Activated naive CD4-positive, alpha-beta T cell treated with anti-CD3 and anti-CD28 coated beads for 36 hours (primary cell): ENCODE results near the gene ARHGAP24. TPM values are rescaled to one million over a fixed set of nuclear protein-coding genes. Genes with fewer than 3 reads are reported as not detected.

Source experiments
- CTCF ChIA-PET: fragments of 350-600 bp; sonication (Branson Sonifier 250); formaldehyde crosslinking; loops from one replicate; lab custom pipeline; 2021; ENCODE audit warnings: antibody characterized with exemption; lab: Charles Lee
- DNase-seq: peaks from one replicate; pipeline ENCODE4 v3.0.0-alpha.2; 2020
- H3K27ac Mint-ChIP-seq: one replicate; pipeline ENCODE4 v1.8.0; 2021; ENCODE audit warnings: mild to moderate bottlenecking, mixed read lengths
- H3K27me3 Mint-ChIP-seq: one replicate; pipeline ENCODE4 v1.8.0; 2021; ENCODE audit warnings: low read depth, mixed read lengths
- H3K36me3 Mint-ChIP-seq: one replicate; pipeline ENCODE4 v1.8.0; 2021; ENCODE audit warnings: low read depth, mixed read lengths
- H3K4me1 Mint-ChIP-seq: one replicate; pipeline ENCODE4 v1.8.0; 2021; ENCODE audit warnings: low read depth, mixed read lengths
- H3K4me3 Mint-ChIP-seq: one replicate; pipeline ENCODE4 v1.8.0; 2021; ENCODE audit warnings: mild to moderate bottlenecking, moderate library complexity, mixed read lengths
- H3K9me3 Mint-ChIP-seq: one replicate; pipeline ENCODE4 v1.8.0; 2021; ENCODE audit warnings: mixed read lengths
- intact Hi-C: fragments of 100-400 bp; cut with micrococcal nuclease; formaldehyde crosslinking; loops from one replicate; pipeline ENCODE4 v1.15.1; 2023
- total RNA-seq, 2 experiments: library from RNA; stranded (reverse); gene quantifications; one replicate each; pipeline ENCODE4 v1.2.3, GENCODE V29; 2021

ARHGAP24 gene
- total RNA-seq, 2 experiments from 2014 or later = not detected

DNA sequence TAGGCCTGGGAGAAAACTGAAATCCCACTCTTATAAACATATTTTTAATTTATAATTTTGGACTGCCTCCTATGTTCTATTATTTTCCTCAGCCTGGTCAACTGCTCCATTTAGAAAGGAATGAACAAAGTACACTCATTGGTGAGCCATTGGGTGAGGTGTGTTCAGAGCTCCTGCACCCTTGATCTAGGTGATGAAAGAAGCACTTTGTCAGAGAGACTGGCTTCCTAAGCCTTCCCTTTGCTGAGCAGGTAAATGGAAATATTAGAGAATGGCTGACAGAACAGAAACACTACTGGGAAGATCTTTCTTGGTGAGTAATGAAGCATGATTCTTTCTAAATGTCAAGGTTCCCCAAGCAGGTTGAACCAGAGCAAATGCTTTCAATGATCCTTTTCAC is 19.0 kb upstream of the ARHGAP24 start:
- no peaks in the 10 kb centered on the region for H3K27me3 Mint-ChIP-seq
- H3K36me3 Mint-ChIP-seq = no peaks in the 10 kb centered on the region
- CTCF ChIA-PET = no interaction called here
- no peaks in the 10 kb centered on the region for H3K4me1 Mint-ChIP-seq
- no peak overlapping the region for H3K4me3 Mint-ChIP-seq
- no peak overlapping the region for H3K27ac Mint-ChIP-seq
- H3K9me3 Mint-ChIP-seq = no peaks in the 10 kb centered on the region
- DNase-seq = no peak
- intact Hi-C loops = no loop called here

DNA sequence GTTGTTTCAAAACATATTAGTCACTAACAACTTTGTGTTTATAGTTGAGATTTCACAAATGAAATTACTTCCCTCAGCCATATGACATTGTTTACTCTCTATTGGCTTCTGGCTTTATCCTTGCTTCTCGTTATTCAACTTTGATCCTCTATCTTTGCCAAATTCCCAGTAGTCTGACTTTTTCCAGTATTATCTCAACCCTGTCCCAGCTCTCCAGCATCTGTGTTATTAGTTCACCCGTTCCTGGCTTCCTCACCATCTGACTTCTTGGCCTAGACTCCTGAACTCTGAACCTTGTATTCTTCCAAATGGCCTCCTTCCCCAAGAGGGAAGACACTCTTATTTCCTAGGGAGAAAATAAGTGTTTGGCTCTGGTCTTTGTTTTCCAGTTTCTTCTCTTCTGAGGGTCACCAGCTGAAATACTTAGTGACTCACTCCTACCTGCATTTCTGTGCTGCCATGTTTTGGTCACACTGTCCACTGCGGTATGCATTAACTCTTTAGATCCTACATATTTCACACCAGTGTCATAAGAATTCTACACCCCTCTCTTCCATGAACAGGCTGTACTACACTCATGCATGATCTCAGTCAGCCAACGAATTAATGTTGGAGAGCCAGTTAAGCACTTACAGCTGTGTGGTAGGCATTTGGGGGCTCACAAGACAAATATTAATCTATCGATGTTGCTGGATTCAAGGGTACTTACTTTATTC is 17.0 kb upstream of the ARHGAP24 start:
- Mint-ChIP-seq H3K36me3 (no peaks in the 10 kb centered on the region), H3K27me3 (no peaks in the 10 kb centered on the region), H3K4me3 (no peak overlapping the region), H3K9me3 (no peaks in the 10 kb centered on the region), H3K27ac (no peak overlapping the region), H3K4me1 (no peaks in the 10 kb centered on the region)
- intact Hi-C loops = no loop called here
- DNase-seq = no peak
- CTCF ChIA-PET = no interaction called here

DNA sequence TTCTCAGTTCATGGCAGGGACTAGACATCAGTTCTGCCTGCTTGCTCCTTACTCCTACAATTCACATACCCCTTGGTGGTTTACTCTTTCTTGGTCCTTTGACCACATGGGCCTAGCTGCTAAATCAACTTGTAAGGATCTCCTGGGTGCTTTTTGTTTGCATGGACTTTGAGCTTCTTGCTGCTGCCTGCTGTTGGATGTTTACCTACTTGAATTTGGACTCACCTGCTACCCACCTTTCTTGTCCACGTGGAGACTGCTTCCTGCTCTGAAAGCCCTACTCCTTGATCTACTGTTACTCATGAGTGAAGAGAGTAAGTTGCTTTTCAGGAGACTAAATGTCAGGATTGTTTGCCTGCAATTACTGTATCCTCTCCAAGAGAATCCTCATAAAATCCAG is 15.2 kb upstream of the ARHGAP24 start:
- Mint-ChIP-seq H3K27ac (no peak overlapping the region), H3K9me3 (no peaks in the 10 kb centered on the region), H3K36me3 (no peaks in the 10 kb centered on the region), H3K27me3 (no peaks in the 10 kb centered on the region), H3K4me1 (no peaks in the 10 kb centered on the region), H3K4me3 (no peak overlapping the region)
- intact Hi-C loops = no loop called here
- no peak for DNase-seq
- CTCF ChIA-PET = no interaction called here

DNA sequence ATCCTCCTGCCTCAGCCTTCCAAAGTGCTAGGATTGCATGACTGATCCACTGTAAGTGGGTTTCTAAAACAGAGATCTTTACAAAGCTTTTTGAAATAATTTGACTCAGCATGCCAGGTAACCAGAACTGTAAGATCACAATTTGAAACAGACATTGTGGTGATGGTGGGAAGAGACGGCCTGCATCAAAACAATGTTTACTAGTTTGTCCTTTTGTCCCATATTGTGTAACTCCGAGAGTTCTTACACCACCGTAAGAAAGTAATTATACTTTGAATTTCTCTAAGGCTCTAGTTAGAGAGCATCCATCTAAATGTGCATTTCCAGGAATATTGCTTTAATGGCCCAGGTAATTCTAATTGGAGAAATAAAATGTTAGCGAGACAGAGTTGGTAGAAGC is 594 bp upstream of the ARHGAP24 start:
- Mint-ChIP-seq H3K36me3 (no peaks in the 10 kb centered on the region), H3K4me1 (no peaks in the 10 kb centered on the region), H3K4me3 (no peak overlapping the region), H3K27ac (no peak overlapping the region), H3K9me3 (no peaks in the 10 kb centered on the region), H3K27me3 (peaks cover 22% of the 10 kb centered on the region)
- CTCF ChIA-PET = no interaction called here
- intact Hi-C loops = no loop called here
- no peak for DNase-seq

DNA sequence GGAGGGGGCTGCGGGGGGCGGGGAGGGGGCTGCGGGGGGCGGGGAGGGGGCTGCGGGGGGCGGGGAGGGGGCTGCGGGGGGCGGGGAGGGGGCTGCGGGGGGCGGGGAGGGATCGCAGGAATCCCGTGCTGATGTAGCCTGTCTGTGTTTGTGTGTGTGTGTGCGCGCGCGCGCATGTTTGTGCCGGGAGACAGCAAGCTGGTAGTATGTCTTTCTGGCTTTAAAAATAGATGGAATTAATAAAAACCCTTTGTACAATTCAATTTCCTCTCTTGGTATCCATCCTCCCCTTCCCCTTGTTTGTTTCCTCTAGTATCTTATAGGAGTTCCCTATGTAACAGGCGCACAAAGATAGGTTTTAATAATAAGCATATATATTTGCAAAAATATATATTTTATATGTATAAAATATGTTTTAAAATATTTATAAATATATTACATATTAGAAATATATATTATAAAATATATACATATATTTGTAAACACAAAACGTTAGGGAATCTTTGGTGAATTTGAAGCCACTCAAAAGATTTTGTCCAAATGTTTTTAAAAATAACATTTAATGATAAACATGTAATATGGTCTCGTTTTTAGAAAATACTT is 782 bp downstream of the ARHGAP24 start:
- H3K36me3 Mint-ChIP-seq = no peaks in the 10 kb centered on the region
- intact Hi-C loops = no loop called here
- H3K4me1 Mint-ChIP-seq = no peaks in the 10 kb centered on the region
- no peak overlapping the region for H3K4me3 Mint-ChIP-seq
- H3K27ac Mint-ChIP-seq = no peak overlapping the region
- peaks cover 22% of the 10 kb centered on the region for H3K27me3 Mint-ChIP-seq
- CTCF ChIA-PET = no interaction called here
- DNase-seq = no peak
- no peaks in the 10 kb centered on the region for H3K9me3 Mint-ChIP-seq

DNA sequence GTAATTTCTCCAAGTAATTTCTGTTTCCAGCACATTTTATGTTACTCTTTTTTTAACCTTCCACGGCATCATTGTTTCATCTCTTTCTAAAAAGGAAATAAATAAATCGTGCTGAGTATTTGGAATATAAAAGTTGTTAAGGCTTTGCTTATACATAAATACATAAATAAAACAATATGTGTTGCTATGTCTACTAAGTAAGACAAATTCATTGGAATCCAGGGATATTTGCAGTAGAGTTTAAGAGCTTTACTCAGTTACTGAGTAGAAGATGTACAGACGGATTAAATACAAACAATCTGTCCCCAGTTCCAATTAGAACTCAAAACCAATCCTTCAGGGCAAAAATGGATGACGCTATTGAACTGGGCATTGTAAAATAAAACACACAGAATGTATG is 1.4 kb downstream of the ARHGAP24 start:
- Mint-ChIP-seq H3K27me3 (peaks cover 22% of the 10 kb centered on the region), H3K9me3 (no peaks in the 10 kb centered on the region), H3K27ac (no peak overlapping the region), H3K4me1 (no peaks in the 10 kb centered on the region), H3K36me3 (no peaks in the 10 kb centered on the region), H3K4me3 (no peak overlapping the region)
- intact Hi-C loops = no loop called here
- no peak for DNase-seq
- CTCF ChIA-PET = no interaction called here

DNA sequence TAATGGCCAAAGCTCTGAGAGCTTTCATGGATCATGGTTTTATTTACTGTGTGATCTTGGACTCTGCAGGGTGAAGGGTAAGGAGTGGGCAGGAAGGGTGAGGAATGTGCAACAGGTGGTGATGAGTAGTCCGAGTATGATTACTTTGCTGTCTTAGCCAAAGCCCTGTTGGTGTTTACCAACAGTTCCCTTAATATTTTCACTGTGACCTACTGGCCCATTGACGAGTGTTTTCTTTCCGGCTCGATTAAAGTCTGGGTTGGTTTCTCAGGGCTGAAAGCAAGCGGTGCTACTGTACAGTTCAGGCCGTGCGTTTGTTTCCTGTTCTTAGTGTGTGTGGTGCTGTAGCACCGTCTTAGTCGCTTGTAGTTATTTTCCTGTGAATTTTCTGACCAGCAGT is 2.6 kb downstream of the ARHGAP24 start:
- peaks cover 24% of the 10 kb centered on the region for H3K27me3 Mint-ChIP-seq
- no peak for DNase-seq
- CTCF ChIA-PET = no interaction called here
- no peaks in the 10 kb centered on the region for H3K4me1 Mint-ChIP-seq
- intact Hi-C loops = no loop called here
- no peaks in the 10 kb centered on the region for H3K9me3 Mint-ChIP-seq
- H3K36me3 Mint-ChIP-seq = no peaks in the 10 kb centered on the region
- no peak overlapping the region for H3K27ac Mint-ChIP-seq
- H3K4me3 Mint-ChIP-seq = no peak overlapping the region

DNA sequence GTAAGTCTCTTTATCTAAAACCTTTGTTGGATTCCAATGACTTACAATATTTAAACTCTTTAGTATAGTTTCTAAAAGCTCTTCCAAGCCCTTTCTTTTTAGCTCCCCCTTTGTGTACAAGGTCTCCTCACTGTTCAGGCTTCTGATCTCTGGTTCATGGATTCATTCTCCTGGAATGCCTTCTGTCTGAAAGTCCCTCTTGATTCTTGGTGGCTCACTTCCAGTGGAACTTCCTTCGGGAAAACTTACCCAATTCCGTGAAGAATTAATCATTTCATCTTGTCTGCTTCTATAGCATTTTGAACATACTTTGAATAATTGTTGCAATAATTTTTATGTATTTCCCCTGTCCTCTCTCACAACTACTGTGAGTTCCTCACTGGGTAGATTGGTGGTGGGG is 3.6 kb downstream of the ARHGAP24 start:
- Mint-ChIP-seq H3K4me3 (no peak overlapping the region), H3K27me3 (peaks cover 24% of the 10 kb centered on the region)
- intact Hi-C loops = no loop called here

DNA sequence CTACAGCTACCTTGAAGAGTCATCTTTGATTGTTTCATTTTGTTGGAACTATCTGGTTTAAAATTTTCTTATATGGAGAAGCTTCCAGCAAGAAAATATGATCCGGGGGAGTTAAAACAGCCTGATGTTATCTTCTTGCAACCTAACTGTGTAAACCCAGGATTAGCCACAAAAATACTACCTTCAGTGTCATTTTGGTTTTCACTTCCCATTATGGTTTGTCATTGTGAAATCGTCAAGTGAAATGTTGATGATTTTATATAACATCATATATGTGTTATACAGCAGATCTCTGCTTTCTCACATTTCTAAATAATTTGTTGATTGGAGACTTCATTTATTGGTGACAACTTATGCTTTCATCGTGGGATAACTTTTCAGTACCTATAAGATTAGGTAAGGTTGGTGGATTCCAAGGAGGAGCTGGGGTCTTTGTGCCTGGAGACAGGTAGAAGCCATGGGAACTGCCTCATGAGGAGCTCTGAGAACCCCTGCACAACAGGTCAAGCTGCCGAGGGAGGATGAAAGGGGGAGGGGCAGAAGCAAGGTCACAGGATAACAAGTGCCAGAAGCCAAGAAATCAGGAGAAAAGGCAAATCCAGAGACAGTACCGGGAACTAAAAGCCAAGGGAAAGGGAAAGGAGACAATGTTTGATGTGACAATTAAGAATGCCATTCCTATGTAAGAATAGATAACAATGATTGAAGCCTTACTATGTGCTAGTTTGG is 7.2 kb downstream of the ARHGAP24 start:
- Mint-ChIP-seq H3K4me3 (no peak overlapping the region), H3K27ac (no peak overlapping the region), H3K4me1 (no peaks in the 10 kb centered on the region), H3K36me3 (no peaks in the 10 kb centered on the region), H3K27me3 (peaks cover 8% of the 10 kb centered on the region), H3K9me3 (no peaks in the 10 kb centered on the region)
- intact Hi-C loops = no loop called here
- CTCF ChIA-PET = no interaction called here
- no peak for DNase-seq

More for the DNA sequence above, 3.6 kb downstream of the ARHGAP24 start:
- CTCF ChIA-PET = no interaction called here
- Mint-ChIP-seq H3K36me3 (no peaks in the 10 kb centered on the region), H3K27ac (no peak overlapping the region), H3K4me1 (no peaks in the 10 kb centered on the region), H3K9me3 (no peaks in the 10 kb centered on the region)
- no peak for DNase-seq

DNA sequence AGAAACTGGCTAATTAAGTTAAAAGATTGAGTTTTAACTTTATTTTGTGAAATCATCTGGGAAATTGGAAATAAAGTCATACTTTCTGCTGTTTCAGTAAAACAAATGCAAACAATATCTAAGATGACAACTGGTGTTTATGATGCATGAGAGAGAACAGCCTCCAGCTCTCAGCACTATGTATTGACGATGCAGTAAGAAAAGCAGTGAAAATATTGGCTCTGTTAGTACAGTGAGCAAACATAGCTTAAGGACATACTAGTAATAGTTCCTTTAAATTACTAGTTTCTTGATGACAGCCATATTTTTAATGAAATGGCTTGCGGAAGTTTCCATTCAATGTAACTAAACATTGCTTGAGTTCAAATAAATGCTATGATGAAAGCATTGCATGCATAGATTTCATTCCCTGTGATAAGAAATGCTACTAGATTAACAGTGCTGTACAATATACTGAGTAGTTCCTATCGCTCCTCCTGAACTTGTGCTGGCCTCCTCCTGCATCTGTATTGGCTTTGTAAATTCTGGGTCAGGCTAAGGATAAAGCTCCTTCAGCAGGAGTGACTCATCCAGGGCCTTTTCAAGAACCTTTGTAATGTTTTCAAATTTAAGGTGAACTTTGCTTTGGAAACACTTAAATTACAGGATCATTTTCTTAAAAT is 11.6 kb downstream of the ARHGAP24 start:
- Mint-ChIP-seq H3K4me1 (no peaks in the 10 kb centered on the region), H3K4me3 (no peak overlapping the region), H3K27ac (no peak overlapping the region), H3K9me3 (no peaks in the 10 kb centered on the region), H3K27me3 (peaks cover 2% of the 10 kb centered on the region), H3K36me3 (no peaks in the 10 kb centered on the region)
- CTCF ChIA-PET = no interaction called here
- no peak for DNase-seq
- intact Hi-C loops = no loop called here

DNA sequence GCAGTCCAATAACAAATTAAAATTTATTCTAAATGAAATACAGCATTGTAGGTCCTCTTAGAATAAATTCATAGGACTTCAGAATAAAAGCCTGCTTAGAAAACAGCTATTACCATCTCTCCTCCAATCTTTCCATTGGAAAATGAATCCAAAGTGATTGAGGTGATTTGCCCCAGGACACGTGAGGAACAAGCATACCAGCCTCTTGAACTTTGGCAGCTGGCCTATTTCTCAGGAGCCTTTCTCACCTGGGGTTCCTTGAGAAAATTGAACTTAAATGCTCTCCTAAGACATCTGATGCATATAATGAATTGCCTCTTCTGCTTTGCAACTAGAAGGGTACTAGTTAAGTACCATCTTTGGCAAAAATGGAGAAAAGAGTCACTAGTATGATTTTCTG is 13.5 kb downstream of the ARHGAP24 start:
- Mint-ChIP-seq H3K9me3 (no peaks in the 10 kb centered on the region), H3K4me3 (no peak overlapping the region), H3K27ac (no peak overlapping the region), H3K27me3 (no peaks in the 10 kb centered on the region), H3K36me3 (no peaks in the 10 kb centered on the region), H3K4me1 (no peaks in the 10 kb centered on the region)
- intact Hi-C loops = no loop called here
- CTCF ChIA-PET = no interaction called here
- DNase-seq = no peak

DNA sequence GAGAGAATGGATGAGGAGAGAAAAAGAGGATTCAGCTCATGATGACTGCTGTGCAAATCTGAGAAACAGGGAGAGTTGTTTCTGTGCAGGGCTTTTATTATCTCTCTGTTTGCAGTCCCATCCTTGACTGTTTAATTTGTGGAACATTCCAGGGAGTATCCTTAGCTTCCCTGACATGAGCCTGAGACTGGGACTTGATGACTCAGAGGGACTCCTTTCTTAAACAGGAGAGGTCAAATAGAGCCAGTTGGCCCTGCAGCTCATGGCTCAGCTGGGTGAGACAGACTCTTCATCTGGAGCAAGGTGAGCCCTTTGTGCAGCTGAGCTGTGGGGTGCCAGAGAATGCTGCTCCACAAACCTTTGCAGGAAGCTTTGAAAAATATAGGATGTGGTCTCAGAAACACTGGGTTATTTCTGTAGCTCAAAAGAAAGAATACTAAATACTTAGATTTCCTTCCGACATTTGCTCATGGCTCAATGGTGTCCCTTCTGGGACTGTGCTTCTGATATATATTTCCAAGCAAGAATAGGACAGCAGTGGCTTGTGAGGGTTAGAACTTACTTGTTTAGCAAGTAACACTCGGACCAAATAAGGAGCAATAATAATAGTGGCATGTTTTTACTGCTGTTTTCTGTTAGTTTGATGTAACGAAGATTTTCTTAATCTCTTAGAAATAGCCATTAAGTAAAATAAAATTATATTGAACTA is 14.5 kb downstream of the ARHGAP24 start:
- no peaks in the 10 kb centered on the region for H3K27me3 Mint-ChIP-seq
- no peak overlapping the region for H3K4me3 Mint-ChIP-seq
- H3K27ac Mint-ChIP-seq = no peak overlapping the region
- no peaks in the 10 kb centered on the region for H3K4me1 Mint-ChIP-seq
- intact Hi-C loops = no loop called here
- H3K36me3 Mint-ChIP-seq = no peaks in the 10 kb centered on the region
- DNase-seq = no peak
- CTCF ChIA-PET = no interaction called here
- H3K9me3 Mint-ChIP-seq = no peaks in the 10 kb centered on the region
